Measurements from ENCODE around the gene HES4. TPM values are rescaled to one million over a fixed set of nuclear protein-coding genes. Genes with fewer than 3 reads are reported as not detected.

Gene HES4
- total and polyA plus RNA-seq, 2 experiments from 2014 or later, result 54.4 to 83.6 TPM

DNA sequence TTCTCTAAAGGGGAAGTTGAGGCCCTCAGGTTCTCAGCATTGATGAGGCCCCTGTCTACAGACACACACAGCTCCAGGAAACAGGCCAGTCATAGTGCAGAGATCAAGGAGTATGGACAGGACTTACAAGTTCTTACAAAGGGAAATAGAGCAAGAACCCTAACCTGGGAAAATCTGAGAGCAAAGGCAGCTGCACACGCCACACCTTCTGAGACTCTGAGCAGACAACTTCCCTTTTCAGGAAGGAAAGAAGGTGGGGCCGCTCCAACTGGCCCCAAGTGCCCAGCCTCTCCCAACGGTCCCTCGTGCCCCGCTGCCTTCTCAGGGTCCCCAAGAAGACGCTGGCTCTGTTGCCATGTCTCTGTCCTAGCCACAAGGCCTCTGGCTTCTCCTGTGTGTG lies 44.4 kb downstream of the HES4 start:
- Histone ChIP-seq H3K27ac (no peak overlapping the region), H3K36me3 (peaks cover 37% of the 10 kb centered on the region), H3K4me1 (ENCODE audit: low read depth) (peaks cover 3% of the 10 kb centered on the region), H3K4me3 (no peak overlapping the region), H3K9me3 (ENCODE audit: low read depth) (no peaks in the 10 kb centered on the region), H3K27me3 (peaks cover 4% of the 10 kb centered on the region)
- DNase-seq (ENCODE audit: low read depth in 1 of 2, low spot score in 1 of 2), result no peak
- TF ChIP-seq, protein P1, sequence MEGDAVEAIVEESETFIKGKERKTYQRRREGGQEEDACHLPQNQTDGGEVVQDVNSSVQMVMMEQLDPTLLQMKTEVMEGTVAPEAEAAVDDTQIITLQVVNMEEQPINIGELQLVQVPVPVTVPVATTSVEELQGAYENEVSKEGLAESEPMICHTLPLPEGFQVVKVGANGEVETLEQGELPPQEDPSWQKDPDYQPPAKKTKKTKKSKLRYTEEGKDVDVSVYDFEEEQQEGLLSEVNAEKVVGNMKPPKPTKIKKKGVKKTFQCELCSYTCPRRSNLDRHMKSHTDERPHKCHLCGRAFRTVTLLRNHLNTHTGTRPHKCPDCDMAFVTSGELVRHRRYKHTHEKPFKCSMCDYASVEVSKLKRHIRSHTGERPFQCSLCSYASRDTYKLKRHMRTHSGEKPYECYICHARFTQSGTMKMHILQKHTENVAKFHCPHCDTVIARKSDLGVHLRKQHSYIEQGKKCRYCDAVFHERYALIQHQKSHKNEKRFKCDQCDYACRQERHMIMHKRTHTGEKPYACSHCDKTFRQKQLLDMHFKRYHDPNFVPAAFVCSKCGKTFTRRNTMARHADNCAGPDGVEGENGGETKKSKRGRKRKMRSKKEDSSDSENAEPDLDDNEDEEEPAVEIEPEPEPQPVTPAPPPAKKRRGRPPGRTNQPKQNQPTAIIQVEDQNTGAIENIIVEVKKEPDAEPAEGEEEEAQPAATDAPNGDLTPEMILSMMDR (IDR thresholded peaks at IDR 0.05; ENCODE audit: low read depth, low read length), result no peak

DNA sequence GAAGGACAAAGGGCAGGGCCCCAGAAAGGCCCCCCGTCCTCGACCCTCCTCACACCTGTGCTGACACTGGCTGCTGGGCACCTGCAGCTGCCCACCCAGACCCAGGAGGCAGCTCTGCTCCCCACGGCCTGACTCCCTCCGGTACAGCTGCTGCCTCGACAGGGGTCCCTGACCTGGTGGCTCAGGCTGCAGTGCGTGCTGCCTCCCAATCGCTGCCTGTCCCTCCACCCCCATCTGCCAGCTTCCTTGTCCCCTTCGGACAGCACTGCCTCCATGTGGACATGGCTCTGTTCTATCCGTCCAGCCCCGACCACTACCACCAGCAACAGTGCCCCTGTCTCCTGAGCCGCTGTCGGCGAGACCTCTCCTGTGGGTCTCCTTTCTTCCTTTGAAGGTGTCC lies 45.0 kb downstream of the HES4 start:
- Histone ChIP-seq H3K27ac (no peak overlapping the region), H3K4me1 (ENCODE audit: low read depth) (peaks cover 3% of the 10 kb centered on the region), H3K36me3 (peaks cover 37% of the 10 kb centered on the region), H3K9me3 (ENCODE audit: low read depth) (no peaks in the 10 kb centered on the region), H3K27me3 (peaks cover 4% of the 10 kb centered on the region), H3K4me3 (no peak overlapping the region)
- DNase-seq (ENCODE audit: low read depth in 1 of 2, low spot score in 1 of 2), result no peak
- TF ChIP-seq, protein P1 (IDR thresholded peaks at IDR 0.05; ENCODE audit: low read depth, low read length), result no peak

DNA sequence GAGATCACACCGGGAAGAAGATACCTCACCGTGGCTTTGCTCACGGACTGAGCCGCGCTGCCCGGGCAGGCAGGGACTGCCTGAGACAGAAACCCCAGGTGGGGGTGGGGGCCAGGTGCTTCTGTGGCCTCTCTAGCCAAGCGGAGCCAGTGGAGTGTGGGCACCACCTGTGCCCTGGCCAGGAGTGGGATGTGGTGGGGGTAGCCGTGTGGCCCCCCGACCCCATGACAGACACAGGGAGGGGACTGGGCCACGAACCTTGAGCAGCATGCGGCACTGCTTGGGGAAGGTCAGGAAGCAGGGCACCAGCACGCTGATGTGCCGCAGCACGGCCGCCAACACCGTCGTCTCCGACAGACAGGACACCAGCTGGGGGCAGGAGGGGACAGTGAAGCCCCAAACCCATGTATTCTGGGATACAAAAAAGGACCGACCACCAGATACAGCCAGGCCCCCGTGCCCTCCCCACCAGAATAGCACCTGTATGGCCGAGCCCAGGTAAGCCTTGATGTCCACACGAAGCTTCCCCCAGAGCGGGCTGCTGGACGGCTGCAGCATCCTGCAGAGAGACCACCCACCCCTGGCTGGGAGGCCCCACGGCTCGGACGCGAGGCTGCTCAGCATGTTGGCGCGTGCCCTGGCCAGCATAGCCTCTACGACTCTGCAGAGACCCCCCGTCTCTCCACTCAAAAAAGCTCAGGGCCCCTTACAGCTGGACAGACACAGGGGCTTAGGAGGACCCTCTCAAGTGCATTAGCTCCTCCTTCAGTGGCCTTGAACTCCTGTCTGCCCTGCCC lies 46.2 kb downstream of the HES4 start:
- Histone ChIP-seq H3K4me3 (no peak overlapping the region), H3K36me3 (peaks cover 40% of the 10 kb centered on the region), H3K4me1 (ENCODE audit: low read depth) (peaks cover 3% of the 10 kb centered on the region), H3K27me3 (no peaks in the 10 kb centered on the region), H3K27ac (no peak overlapping the region), H3K9me3 (ENCODE audit: low read depth) (no peaks in the 10 kb centered on the region)
- DNase-seq (ENCODE audit: low read depth in 1 of 2, low spot score in 1 of 2), result no peak
- TF ChIP-seq, protein P1 (IDR thresholded peaks at IDR 0.05; ENCODE audit: low read depth, low read length), result no peak

DNA sequence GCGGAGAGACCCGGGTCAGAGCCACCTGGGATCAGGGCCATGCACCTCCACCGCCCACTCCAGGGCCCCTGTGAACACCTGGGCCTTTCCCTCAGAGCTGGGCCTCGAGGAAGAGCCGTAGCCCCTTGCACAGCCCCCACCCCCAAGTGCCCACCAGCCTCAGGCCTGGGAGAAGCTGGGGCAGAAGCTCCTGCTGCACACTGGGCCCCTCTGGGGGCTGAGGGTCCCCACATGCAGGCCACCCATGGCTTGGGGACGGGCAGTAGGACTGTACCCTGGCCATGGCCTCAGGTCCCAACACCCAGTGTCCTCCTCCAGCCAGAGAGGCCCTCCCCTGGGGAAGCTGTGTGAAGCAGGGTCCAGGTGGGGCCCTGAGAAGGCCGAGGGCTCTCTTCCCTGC lies 47.3 kb downstream of the HES4 start:
- H3K36me3 ChIP-seq, result peaks cover 45% of the 10 kb centered on the region
- H3K27me3 ChIP-seq, result no peaks in the 10 kb centered on the region
- TF ChIP-seq, protein P1 (IDR thresholded peaks at IDR 0.05; ENCODE audit: low read depth, low read length), result no peak
- peaks cover under 1% of the 10 kb centered on the region for H3K4me1 ChIP-seq (ENCODE audit: low read depth)
- H3K9me3 ChIP-seq (ENCODE audit: low read depth), result no peaks in the 10 kb centered on the region
- no peak for DNase-seq (ENCODE audit: low read depth in 1 of 2, low spot score in 1 of 2)
- H3K27ac ChIP-seq, result no peak overlapping the region
- no peak overlapping the region for H3K4me3 ChIP-seq

GRCh38 chr1:952201-952600 lies 47.7 kb downstream of the HES4 start:
- no peaks in the 10 kb centered on the region for H3K4me1 ChIP-seq (ENCODE audit: low read depth)
- DNase-seq (ENCODE audit: low read depth in 1 of 2, low spot score in 1 of 2), result no peak
- peaks cover 46% of the 10 kb centered on the region for H3K36me3 ChIP-seq
- no peak overlapping the region for H3K27ac ChIP-seq
- H3K9me3 ChIP-seq (ENCODE audit: low read depth), result no peaks in the 10 kb centered on the region
- no peak overlapping the region for H3K4me3 ChIP-seq
- TF ChIP-seq, protein P1 (IDR thresholded peaks at IDR 0.05; ENCODE audit: low read depth, low read length), result no peak
- no peaks in the 10 kb centered on the region for H3K27me3 ChIP-seq

Measured in cardiac muscle cell (in vitro differentiated cells and primary cell).